ENCODE results near the gene TMEM181. TPM values are rescaled to one million over a fixed set of nuclear protein-coding genes. Genes with fewer than 3 reads are reported as not detected.
A peak's percentile ranks its signal among the peaks of the same experiment; 100 is the strongest.
"Not testable (repeated sequence)": the region's sequence is repeated elsewhere in the genome, so short reads cannot be mapped to it uniquely, and the experiment has no call there.

Gene TMEM181
- total and polyA plus RNA-seq, 8 donors, result 14.1 to 32.8 (median 23.1) TPM

- no peak for FAIRE-seq
- peak in 4 of 6 donors; percentile 38 to 52 (median 44) for DNase-seq
- Histone ChIP-seq H3K9me3 (no peaks in the 10 kb centered on the region), H3K4me1 (peaks cover 4 to 9% (median 9%) of the 10 kb centered on the region in 3 donors), H3K27ac (peak overlapping the region in 1 of 4 donors; percentile 22), H3K27me3 (no peaks in the 10 kb centered on the region), H3K36me3 (peaks cover 2 to 42% (median 3%) of the 10 kb centered on the region in 3 donors), H3K4me3 (no peak overlapping the region)
- ATAC-seq, result peak; percentile 65 to 81 (median 72)
- no peak for TF ChIP-seq CTCF (IDR thresholded peaks at IDR 0.05)
- 62 to 64% methylated on average over 20 of the region's 20 CpGs for WGBS, 2 donors
- intact Hi-C loops (cut with DNase I), result no loop called here
Observed at GRCh38 chr6:158629367-158630221, 69.7 kb downstream of the TMEM181 start.

- Histone ChIP-seq H3K4me1 (peaks cover 4 to 9% (median 9%) of the 10 kb centered on the region in 3 donors), H3K36me3 (peaks cover 2 to 31% (median 3%) of the 10 kb centered on the region in 3 donors), H3K27ac (peak overlapping the region in 1 of 4 donors; percentile 57), H3K4me3 (no peak overlapping the region), H3K9me3 (no peaks in the 10 kb centered on the region), H3K27me3 (no peaks in the 10 kb centered on the region)
- 71 to 75% methylated on average over 19 of the region's 19 CpGs for WGBS, 2 donors
- no peak for FAIRE-seq
- DNase-seq, result peak in 1 of 6 donors; percentile 77
- peak in 2 of 4 donors; percentile 16 to 48 for ATAC-seq
- TF ChIP-seq CTCF (IDR thresholded peaks at IDR 0.05), result no peak
- intact Hi-C loops (cut with DNase I), result no loop called here
Observed at GRCh38 chr6:158630938-158631616, 71.2 kb downstream of the TMEM181 start.

GRCh38 chr6:158631678-158632537 is 72.0 kb downstream of the TMEM181 start:
- Histone ChIP-seq H3K4me1 (peaks cover 4 to 9% (median 9%) of the 10 kb centered on the region in 3 donors), H3K27me3 (no peaks in the 10 kb centered on the region), H3K4me3 (no peak overlapping the region), H3K27ac (peak overlapping the region in 2 of 4 donors; percentile 48 to 57), H3K36me3 (peaks cover 2 to 26% (median 3%) of the 10 kb centered on the region in 3 donors), H3K9me3 (no peaks in the 10 kb centered on the region)
- FAIRE-seq (no peak), ATAC-seq (peak; percentile 46 to 79 (median 61)), DNase-seq (peak in 1 of 6 donors; percentile 54)
- no peak for TF ChIP-seq CTCF (IDR thresholded peaks at IDR 0.05)
- intact Hi-C loops (cut with DNase I), result no loop called here
- WGBS, 2 donors, result 67 to 71% methylated on average over 19 of the region's 19 CpGs

- H3K9me3 ChIP-seq; ATAC-seq; H3K4me3 ChIP-seq; intact Hi-C loops (cut with DNase I); DNase-seq; H3K27me3 ChIP-seq; H3K4me1 ChIP-seq; FAIRE-seq: not testable (repeated sequence)
- 84 to 87% methylated on average over 3 of the region's 3 CpGs for WGBS, 2 donors
- peak overlapping the region in 2 of 4 donors; percentile 48 to 57 for H3K27ac ChIP-seq
- peaks cover 2 to 26% (median 3%) of the 10 kb centered on the region in 3 donors for H3K36me3 ChIP-seq
Observed at GRCh38 chr6:158632538-158633119, 72.7 kb downstream of the TMEM181 start.
